ENCODE measurements around the gene GNAZ.

- TF ChIP-seq, protein P1, sequence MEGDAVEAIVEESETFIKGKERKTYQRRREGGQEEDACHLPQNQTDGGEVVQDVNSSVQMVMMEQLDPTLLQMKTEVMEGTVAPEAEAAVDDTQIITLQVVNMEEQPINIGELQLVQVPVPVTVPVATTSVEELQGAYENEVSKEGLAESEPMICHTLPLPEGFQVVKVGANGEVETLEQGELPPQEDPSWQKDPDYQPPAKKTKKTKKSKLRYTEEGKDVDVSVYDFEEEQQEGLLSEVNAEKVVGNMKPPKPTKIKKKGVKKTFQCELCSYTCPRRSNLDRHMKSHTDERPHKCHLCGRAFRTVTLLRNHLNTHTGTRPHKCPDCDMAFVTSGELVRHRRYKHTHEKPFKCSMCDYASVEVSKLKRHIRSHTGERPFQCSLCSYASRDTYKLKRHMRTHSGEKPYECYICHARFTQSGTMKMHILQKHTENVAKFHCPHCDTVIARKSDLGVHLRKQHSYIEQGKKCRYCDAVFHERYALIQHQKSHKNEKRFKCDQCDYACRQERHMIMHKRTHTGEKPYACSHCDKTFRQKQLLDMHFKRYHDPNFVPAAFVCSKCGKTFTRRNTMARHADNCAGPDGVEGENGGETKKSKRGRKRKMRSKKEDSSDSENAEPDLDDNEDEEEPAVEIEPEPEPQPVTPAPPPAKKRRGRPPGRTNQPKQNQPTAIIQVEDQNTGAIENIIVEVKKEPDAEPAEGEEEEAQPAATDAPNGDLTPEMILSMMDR (optimal IDR thresholded peaks at IDR 0.05 in 1 of 3, IDR thresholded peaks at IDR 0.05 in 1 of 3, conservative IDR thresholded peaks at IDR 0.05 in 1 of 3; ENCODE audit: extremely low read depth in 1 of 3, insufficient read depth in 2 of 3, low read length in 3 of 3), result no peak
- TF ChIP-seq EZH2 (IDR thresholded peaks at IDR 0.05; ENCODE audit: low read length), result no peak
Observed at GRCh38 chr22:23037429-23038333, 32.6 kb upstream of the GNAZ start.

All from keratinocyte (primary cell).